Right lobe of liver (tissue), 4 donors: ENCODE results near the gene DENND2C.

Source experiments
- POLR2A ChIP-seq: fragments of 450-650 bp; IDR thresholded peaks from one replicate; pipeline ENCODE4 v1.6.1; 2017; ENCODE audit warnings: antibody characterized with exemption, mild to moderate bottlenecking
- TF ChIP-seq, protein P1 (sequence below), 4 donors: fragments of 200-600 bp in 3 of 4; fragments of 450-650 bp in 1 of 4; IDR thresholded peaks; one replicate each; pipeline versions ENCODE4 v1.5.1 to v1.8.0; 2016 to 2022; ENCODE audit warnings: antibody characterized with exemption in 4 of 4, mild to moderate bottlenecking in 2 of 4
- donor health status: DM: no; HTN: no; CAD: no.
- donor health status: DM: no; HTN: no; CAD: no.
- donor health status: DM: no; HTN: yes; CAD: no.

- TF ChIP-seq, protein P1, sequence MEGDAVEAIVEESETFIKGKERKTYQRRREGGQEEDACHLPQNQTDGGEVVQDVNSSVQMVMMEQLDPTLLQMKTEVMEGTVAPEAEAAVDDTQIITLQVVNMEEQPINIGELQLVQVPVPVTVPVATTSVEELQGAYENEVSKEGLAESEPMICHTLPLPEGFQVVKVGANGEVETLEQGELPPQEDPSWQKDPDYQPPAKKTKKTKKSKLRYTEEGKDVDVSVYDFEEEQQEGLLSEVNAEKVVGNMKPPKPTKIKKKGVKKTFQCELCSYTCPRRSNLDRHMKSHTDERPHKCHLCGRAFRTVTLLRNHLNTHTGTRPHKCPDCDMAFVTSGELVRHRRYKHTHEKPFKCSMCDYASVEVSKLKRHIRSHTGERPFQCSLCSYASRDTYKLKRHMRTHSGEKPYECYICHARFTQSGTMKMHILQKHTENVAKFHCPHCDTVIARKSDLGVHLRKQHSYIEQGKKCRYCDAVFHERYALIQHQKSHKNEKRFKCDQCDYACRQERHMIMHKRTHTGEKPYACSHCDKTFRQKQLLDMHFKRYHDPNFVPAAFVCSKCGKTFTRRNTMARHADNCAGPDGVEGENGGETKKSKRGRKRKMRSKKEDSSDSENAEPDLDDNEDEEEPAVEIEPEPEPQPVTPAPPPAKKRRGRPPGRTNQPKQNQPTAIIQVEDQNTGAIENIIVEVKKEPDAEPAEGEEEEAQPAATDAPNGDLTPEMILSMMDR (IDR thresholded peaks at IDR 0.05), result no peak
- TF ChIP-seq POLR2A, result peak; percentile 90
Observed at GRCh38 chr1:114581335-114582287, 88.2 kb downstream of the DENND2C start, which contains the start of gene BCAS2.
